ENCODE data around the gene RPUSD4. TPM values are rescaled to one million over a fixed set of nuclear protein-coding genes. Genes with fewer than 3 reads are reported as not detected.

RPUSD4 gene
- total RNA-seq, 2 donors from 2014 or later, result 33.2 to 41.2 TPM

- no peak for DNase-seq
- Mint-ChIP-seq H3K27me3 (peaks cover 7% of the 10 kb centered on the region), H3K27ac (no peak overlapping the region), H3K4me1 (peaks cover 2% of the 10 kb centered on the region), H3K36me3 (ENCODE audit: low read depth) (peaks cover 5% of the 10 kb centered on the region), H3K4me3 (no peak overlapping the region)
- no peak for ATAC-seq
- H3K9me3 ChIP-seq (ENCODE audit: control insufficient read depth, low read length, poor library complexity, severe bottlenecking), result no peaks in the 10 kb centered on the region
Measured at GRCh38 chr11:126153972-126154371, 57.5 kb downstream of the RPUSD4 start.

GRCh38 chr11:126153006-126153405 lies 58.4 kb downstream of the RPUSD4 start:
- peaks cover 5% of the 10 kb centered on the region for H3K36me3 Mint-ChIP-seq (ENCODE audit: low read depth)
- H3K27ac Mint-ChIP-seq, result no peak overlapping the region
- DNase-seq (no peak), ATAC-seq (no peak)
- peaks cover 7% of the 10 kb centered on the region for H3K27me3 Mint-ChIP-seq
- no peaks in the 10 kb centered on the region for H3K9me3 ChIP-seq (ENCODE audit: control insufficient read depth, low read length, poor library complexity, severe bottlenecking)
- peaks cover 2% of the 10 kb centered on the region for H3K4me1 Mint-ChIP-seq
- no peak overlapping the region for H3K4me3 Mint-ChIP-seq

- Mint-ChIP-seq H3K27ac (no peak overlapping the region), H3K4me3 (no peak overlapping the region), H3K4me1 (peaks cover 2% of the 10 kb centered on the region), H3K36me3 (ENCODE audit: low read depth) (peaks cover 5% of the 10 kb centered on the region), H3K27me3 (peaks cover 7% of the 10 kb centered on the region)
- no peaks in the 10 kb centered on the region for H3K9me3 ChIP-seq (ENCODE audit: control insufficient read depth, low read length, poor library complexity, severe bottlenecking)
- DNase-seq (no peak), ATAC-seq (no peak)
Measured at GRCh38 chr11:126152586-126152985, 58.9 kb downstream of the RPUSD4 start.

GRCh38 chr11:126152152-126152551 lies 59.3 kb downstream of the RPUSD4 start:
- peaks cover 7% of the 10 kb centered on the region for H3K27me3 Mint-ChIP-seq
- ATAC-seq (no peak), DNase-seq (no peak)
- H3K27ac Mint-ChIP-seq, result no peak overlapping the region
- no peaks in the 10 kb centered on the region for H3K9me3 ChIP-seq (ENCODE audit: control insufficient read depth, low read length, poor library complexity, severe bottlenecking)
- peaks cover 2% of the 10 kb centered on the region for H3K4me1 Mint-ChIP-seq
- no peak overlapping the region for H3K4me3 Mint-ChIP-seq
- H3K36me3 Mint-ChIP-seq (ENCODE audit: low read depth), result peaks cover 5% of the 10 kb centered on the region

Other genes starting within 250 kb of the RPUSD4 start
- gene CDON, start 148.8 kb downstream of the RPUSD4 start, total RNA-seq, result 1 to 10 TPM; 2.0 TPM
- gene FAM118B, start 132 bp upstream of the RPUSD4 start, total RNA-seq, result 1 to 10 TPM; 2.5 to 2.8 TPM
- gene SRPRA, start 57.2 kb upstream of the RPUSD4 start, total RNA-seq, result 100 to 1,000 TPM; 182 to 192 TPM
- 10 to 100 TPM; 21.7 to 24.9 TPM for gene FOXRED1, start 57.5 kb upstream of the RPUSD4 start, total RNA-seq
- gene TIRAP, start 71.4 kb upstream of the RPUSD4 start, total RNA-seq, result 10 to 100 TPM; 13.1 to 14.1 TPM
- gene DCPS, start 92.4 kb upstream of the RPUSD4 start, total RNA-seq, result 10 to 100 TPM; 12.1 to 14.9 TPM
- 1 to 10 TPM; 3.0 to 4.8 TPM for gene ST3GAL4, start 144.0 kb upstream of the RPUSD4 start, total RNA-seq